ENCODE measurements around the gene METRNL.

The METRNL gene

GRCh38 chr17:83096401-83097224 lies 17.2 kb downstream of the METRNL start:
- H3K27ac ChIP-seq, result no peak overlapping the region
- no peak for TF ChIP-seq ZFX (IDR thresholded peaks at IDR 0.05; ENCODE audit: borderline replicate concordance)
- TF ChIP-seq CTCF (IDR thresholded peaks at IDR 0.05), result no peak

- H3K27ac ChIP-seq, result no peak overlapping the region
- TF ChIP-seq ZFX (IDR thresholded peaks at IDR 0.05; ENCODE audit: borderline replicate concordance) (no peak), CTCF (IDR thresholded peaks at IDR 0.05) (no peak)
Observed at GRCh38 chr17:83097831-83098230, 18.4 kb downstream of the METRNL start.

GRCh38 chr17:83098241-83099085 lies 19.1 kb downstream of the METRNL start:
- no peak overlapping the region for H3K27ac ChIP-seq

GRCh38 chr17:83099086-83099555 lies 19.7 kb downstream of the METRNL start:
- H3K27ac ChIP-seq, result no peak overlapping the region

More at GRCh38 chr17:83098241-83099085, 19.1 kb downstream of the METRNL start:
- TF ChIP-seq ZFX (IDR thresholded peaks at IDR 0.05; ENCODE audit: borderline replicate concordance) (no peak), CTCF (IDR thresholded peaks at IDR 0.05) (no peak)

GRCh38 chr17:83099570-83100181 lies 20.3 kb downstream of the METRNL start:
- no peak overlapping the region for H3K27ac ChIP-seq
- TF ChIP-seq CTCF (IDR thresholded peaks at IDR 0.05) (no peak), ZFX (IDR thresholded peaks at IDR 0.05; ENCODE audit: borderline replicate concordance) (no peak)

More at GRCh38 chr17:83099086-83099555, 19.7 kb downstream of the METRNL start:
- TF ChIP-seq CTCF (IDR thresholded peaks at IDR 0.05) (no peak), ZFX (IDR thresholded peaks at IDR 0.05; ENCODE audit: borderline replicate concordance) (no peak)

GRCh38 chr17:83100220-83100852 lies 20.9 kb downstream of the METRNL start:
- H3K27ac ChIP-seq, result no peak overlapping the region
- TF ChIP-seq ZFX (IDR thresholded peaks at IDR 0.05; ENCODE audit: borderline replicate concordance) (no peak), CTCF (IDR thresholded peaks at IDR 0.05) (no peak)

Measured in 22Rv1 (cell line).